ENCODE measurements around the gene PCDH9.

DNA sequence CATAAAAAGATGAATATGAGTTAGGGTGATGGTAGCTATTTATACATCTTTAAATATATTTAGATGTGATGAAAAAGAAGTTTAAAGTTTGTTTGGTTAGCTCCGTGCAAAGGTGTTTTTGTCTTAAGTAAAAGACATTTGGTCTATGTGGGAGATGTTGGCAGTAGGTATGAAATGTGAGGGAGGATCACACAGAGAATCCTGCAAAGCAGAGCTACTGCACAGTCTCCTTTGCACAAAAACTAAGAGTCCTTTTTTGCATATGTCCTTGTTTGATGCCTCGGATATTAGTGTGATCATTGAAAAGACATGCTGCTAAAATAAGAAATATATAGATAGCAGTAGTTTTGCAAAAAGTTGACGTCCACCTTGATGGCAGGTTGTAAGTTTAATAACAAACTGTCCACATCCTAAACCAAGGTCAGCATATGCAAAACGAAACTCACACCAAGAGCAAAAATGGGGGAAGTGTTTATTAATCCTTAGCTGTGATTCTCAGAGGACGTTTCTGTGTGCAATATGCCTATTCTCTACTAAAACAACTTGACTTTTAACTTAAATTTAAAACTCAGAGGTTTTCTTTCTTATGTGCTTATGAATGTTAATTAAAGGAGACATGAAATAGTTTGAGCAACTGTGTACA, 870.1 kb downstream of the PCDH9 start:
- TF ChIP-seq POLR2AphosphoS5 (IDR thresholded peaks at IDR 0.05; ENCODE audit: low read depth, low read length), result no peak
- no peak for TF ChIP-seq POLR2A (IDR thresholded peaks at IDR 0.05; ENCODE audit: low read depth, low read length)
